Measurements from ENCODE around the gene KLK14.

Gene KLK14

GRCh38 chr19:51093101-51093500 lies 10.4 kb upstream of the KLK14 start:
- no peak overlapping the region for H3K4me3 ChIP-seq (replicated peaks; ENCODE audit: insufficient read depth, low read length)
- no peak overlapping the region for H3K27ac ChIP-seq (replicated peaks)
- DNase-seq (ENCODE audit: low read depth in 1 of 2, low spot score in 1 of 2): no peak
- TF ChIP-seq GABPA (IDR thresholded peaks at IDR 0.05; ENCODE audit: low read depth): no peak
- no peak for TF ChIP-seq CTCF (IDR thresholded peaks at IDR 0.05; ENCODE audit: insufficient read depth, low read length)
- TF ChIP-seq SPI1 (IDR thresholded peaks at IDR 0.05; ENCODE audit: borderline replicate concordance, low read depth): no peak
- no peak for TF ChIP-seq POLR2AphosphoS5 (IDR thresholded peaks at IDR 0.05; ENCODE audit: low read depth)
- TF ChIP-seq, protein P1, sequence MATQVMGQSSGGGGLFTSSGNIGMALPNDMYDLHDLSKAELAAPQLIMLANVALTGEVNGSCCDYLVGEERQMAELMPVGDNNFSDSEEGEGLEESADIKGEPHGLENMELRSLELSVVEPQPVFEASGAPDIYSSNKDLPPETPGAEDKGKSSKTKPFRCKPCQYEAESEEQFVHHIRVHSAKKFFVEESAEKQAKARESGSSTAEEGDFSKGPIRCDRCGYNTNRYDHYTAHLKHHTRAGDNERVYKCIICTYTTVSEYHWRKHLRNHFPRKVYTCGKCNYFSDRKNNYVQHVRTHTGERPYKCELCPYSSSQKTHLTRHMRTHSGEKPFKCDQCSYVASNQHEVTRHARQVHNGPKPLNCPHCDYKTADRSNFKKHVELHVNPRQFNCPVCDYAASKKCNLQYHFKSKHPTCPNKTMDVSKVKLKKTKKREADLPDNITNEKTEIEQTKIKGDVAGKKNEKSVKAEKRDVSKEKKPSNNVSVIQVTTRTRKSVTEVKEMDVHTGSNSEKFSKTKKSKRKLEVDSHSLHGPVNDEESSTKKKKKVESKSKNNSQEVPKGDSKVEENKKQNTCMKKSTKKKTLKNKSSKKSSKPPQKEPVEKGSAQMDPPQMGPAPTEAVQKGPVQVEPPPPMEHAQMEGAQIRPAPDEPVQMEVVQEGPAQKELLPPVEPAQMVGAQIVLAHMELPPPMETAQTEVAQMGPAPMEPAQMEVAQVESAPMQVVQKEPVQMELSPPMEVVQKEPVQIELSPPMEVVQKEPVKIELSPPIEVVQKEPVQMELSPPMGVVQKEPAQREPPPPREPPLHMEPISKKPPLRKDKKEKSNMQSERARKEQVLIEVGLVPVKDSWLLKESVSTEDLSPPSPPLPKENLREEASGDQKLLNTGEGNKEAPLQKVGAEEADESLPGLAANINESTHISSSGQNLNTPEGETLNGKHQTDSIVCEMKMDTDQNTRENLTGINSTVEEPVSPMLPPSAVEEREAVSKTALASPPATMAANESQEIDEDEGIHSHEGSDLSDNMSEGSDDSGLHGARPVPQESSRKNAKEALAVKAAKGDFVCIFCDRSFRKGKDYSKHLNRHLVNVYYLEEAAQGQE (IDR thresholded peaks at IDR 0.05; ENCODE audit: insufficient replicate concordance, low read depth): no peak
- H3K27me3 ChIP-seq (ENCODE audit: insufficient read depth, poor library complexity, severe bottlenecking): no peaks in the 10 kb centered on the region

DNA sequence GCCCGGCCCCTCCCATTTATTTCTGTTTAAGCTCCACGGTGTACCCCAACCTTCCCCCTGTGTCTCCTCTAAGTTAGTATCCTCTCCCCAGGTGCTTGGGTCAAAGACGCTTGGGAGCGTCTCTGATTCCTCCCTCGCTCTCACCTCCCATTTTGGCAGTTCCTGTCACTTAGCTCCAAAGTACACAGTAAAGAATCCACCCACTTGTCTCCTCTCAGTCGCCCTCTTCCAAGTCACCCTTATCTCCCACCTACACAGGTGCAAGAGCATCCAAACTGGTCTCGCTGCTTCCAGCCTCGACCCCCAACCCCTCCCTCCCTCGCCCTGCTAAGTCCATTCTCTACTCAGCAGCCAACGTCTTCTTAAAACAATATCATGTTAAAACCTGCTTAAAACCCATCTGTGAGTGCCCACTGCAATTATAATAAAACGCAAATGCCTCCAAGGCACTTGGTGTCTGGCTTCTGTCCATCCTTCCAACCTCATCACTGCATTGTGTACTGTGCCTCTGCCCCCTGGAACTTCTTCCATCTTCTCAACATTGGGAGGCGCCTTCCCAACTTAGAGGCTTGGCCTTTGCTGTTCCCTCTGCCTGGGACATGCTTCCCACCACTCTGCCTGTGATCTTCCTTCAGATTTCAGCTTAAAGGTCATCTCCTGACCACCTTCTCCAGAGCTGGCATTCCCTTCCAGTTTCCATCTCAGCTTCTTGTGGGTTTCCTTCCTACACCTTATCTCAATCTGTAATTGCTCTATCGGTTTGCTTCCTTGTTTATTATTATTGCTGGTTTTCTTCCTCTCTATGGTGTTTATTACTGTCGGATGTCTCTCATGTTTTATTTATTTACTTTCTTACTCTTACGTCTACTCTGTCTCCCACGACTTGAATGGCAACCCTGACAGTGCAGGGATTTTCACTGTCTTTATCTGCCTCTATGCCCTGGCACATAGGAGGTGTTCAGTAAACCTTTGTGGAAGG lies 9.5 kb upstream of the KLK14 start:
- no peak overlapping the region for H3K4me3 ChIP-seq (replicated peaks; ENCODE audit: insufficient read depth, low read length)
- H3K27me3 ChIP-seq (ENCODE audit: insufficient read depth, poor library complexity, severe bottlenecking): no peaks in the 10 kb centered on the region
- no peak for DNase-seq (ENCODE audit: low read depth in 1 of 2, low spot score in 1 of 2)
- no peak for TF ChIP-seq POLR2AphosphoS5 (IDR thresholded peaks at IDR 0.05; ENCODE audit: low read depth)
- TF ChIP-seq, protein P1 (IDR thresholded peaks at IDR 0.05; ENCODE audit: insufficient replicate concordance, low read depth): no peak
- no peak for TF ChIP-seq GABPA (IDR thresholded peaks at IDR 0.05; ENCODE audit: low read depth)
- TF ChIP-seq CTCF (IDR thresholded peaks at IDR 0.05; ENCODE audit: insufficient read depth, low read length): no peak
- TF ChIP-seq SPI1 (IDR thresholded peaks at IDR 0.05; ENCODE audit: borderline replicate concordance, low read depth): no peak
- no peak overlapping the region for H3K27ac ChIP-seq (replicated peaks)

GRCh38 chr19:51091126-51091525 lies 8.4 kb upstream of the KLK14 start:
- TF ChIP-seq SPI1 (IDR thresholded peaks at IDR 0.05; ENCODE audit: borderline replicate concordance, low read depth) (no peak), POLR2AphosphoS5 (IDR thresholded peaks at IDR 0.05; ENCODE audit: low read depth) (no peak), GABPA (IDR thresholded peaks at IDR 0.05; ENCODE audit: low read depth) (no peak), CTCF (IDR thresholded peaks at IDR 0.05; ENCODE audit: insufficient read depth, low read length) (no peak)
- TF ChIP-seq, protein P1 (IDR thresholded peaks at IDR 0.05; ENCODE audit: insufficient replicate concordance, low read depth): no peak
- no peak for DNase-seq (ENCODE audit: low read depth in 1 of 2, low spot score in 1 of 2)
- Histone ChIP-seq H3K27ac (replicated peaks) (no peak overlapping the region), H3K4me3 (replicated peaks; ENCODE audit: insufficient read depth, low read length) (no peak overlapping the region), H3K27me3 (ENCODE audit: insufficient read depth, poor library complexity, severe bottlenecking) (no peaks in the 10 kb centered on the region)
